H4 (cell line): Measurements from ENCODE around the gene CARD9. TPM values are rescaled to one million over a fixed set of nuclear protein-coding genes. Genes with fewer than 3 reads are reported as not detected.
"Not testable (repeated sequence)": the region's sequence is repeated elsewhere in the genome, so short reads cannot be mapped to it uniquely, and the experiment has no call there.

ENCODE experiments used
- DNase-seq: peaks from one replicate; pipeline ENCODE4 v3.0.0-alpha.2; 2015; ENCODE audit warnings: low spot score
- total RNA-seq: library from RNA; depleted of rRNA; stranded (reverse); fragments of >200 nt; shearing (Covaris generic); gene quantifications from 2 replicates; pipeline ENCODE4 v1.2.3, GENCODE V29; 2014

CARD9 gene
- total RNA-seq, 1 experiment from 2014 or later, result 0.17 TPM

DNA sequence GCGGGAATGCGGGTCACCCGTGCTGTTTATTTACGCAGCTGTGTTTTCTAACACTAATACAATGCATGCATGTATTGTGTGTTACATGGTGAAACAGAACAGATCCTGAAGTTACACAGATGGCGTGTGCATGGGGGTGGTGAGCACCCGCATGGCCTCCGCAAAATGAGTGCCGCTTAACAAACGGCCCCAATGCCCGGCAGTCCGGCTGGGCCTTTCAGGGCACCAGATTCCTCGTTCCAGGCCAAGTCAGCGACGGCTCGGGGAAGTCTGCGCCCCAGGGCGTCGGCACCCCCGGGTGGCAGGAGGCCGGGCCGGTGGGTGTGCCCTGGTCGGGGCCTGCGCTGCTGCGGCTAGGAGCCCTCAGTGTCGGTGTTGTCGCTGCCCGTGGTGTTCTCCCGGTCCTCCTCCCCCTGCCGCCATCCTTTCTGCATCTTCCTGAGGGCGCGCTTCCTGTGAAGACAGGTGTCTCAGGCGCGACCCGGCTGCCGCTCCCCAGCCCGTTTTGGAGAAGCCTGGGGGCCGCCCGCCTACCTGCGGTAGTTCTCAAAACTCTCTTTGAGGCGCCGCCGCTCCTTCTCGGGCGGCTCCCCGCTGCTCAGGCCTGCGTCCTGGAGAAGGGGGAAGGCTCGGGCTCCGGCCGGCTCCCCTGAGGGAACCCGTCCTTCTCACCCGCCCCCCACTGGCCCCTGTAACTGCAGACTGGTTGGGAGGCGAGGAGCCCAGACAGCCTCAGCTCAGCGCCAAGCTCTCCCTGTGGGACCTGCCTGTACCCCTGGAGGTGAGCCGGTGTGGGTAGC, 9.3 kb downstream of the CARD9 start:
- no peak for DNase-seq

DNA sequence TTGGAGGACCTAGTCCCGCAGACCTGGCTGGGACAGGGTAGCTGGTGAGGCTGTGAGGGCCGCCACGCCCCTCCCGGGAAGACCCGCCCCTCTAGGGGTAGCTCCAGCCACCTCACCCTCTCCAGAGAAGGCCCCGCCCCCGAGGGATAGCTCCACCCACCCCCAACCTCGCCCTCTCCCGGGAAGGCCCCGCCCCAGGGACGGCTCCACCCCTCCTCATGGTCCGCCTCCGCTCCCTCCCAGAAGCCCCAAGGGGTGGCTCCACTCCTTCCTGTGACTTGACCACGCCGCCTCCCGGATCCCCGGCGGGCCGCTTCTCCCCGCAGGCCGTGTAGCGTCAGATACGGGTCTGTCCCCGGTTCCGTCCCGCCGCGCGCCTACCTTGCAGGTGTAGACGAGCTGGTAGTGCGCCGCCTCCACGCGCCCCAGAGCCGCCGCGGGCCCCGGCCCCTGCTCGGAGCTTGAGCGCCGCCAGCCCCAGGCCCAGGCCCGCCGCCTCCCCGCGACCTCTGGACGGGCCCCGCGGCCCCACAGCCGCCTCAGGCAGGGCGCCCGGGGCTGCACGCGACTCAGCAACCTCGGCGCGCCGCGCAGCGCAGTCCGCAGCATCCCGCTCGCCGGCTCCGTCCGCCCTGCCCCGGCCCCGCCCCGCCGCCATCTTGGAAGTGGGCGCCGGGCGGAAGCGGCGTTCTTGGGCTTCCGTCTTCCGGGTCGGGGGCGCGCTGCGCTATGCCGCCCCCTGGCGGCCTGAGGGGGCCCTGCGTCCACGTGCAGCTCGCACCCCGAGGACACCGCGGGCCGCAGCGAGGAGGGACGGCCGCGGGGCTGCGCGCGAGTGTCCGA, 10.1 kb downstream of the CARD9 start, which contains the start of gene DNLZ:
TSS of gene DNLZ (minus strand) at position 639 of the 843 bp plus-strand sequence. CDS start at position 609, 30 bp downstream.
- DNase-seq, result peak; percentile 84

DNA sequence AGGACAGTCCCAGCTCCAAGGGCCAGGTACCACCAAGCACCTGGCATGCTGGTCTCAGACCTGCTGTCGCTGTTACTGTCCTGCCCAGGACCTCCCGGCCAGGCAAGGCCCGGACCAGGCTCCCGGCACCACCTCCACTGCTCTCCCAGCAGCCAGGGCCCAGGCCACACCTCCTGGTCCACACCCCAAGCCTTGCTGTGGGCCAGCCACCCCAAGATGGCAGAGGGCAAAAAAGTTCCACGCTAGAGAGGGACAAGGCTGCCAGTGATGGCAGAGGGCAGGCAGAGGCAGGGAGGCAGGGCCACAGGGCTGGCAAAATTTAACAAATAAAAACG, 11.1 kb downstream of the CARD9 start:
- no peak for DNase-seq

DNA sequence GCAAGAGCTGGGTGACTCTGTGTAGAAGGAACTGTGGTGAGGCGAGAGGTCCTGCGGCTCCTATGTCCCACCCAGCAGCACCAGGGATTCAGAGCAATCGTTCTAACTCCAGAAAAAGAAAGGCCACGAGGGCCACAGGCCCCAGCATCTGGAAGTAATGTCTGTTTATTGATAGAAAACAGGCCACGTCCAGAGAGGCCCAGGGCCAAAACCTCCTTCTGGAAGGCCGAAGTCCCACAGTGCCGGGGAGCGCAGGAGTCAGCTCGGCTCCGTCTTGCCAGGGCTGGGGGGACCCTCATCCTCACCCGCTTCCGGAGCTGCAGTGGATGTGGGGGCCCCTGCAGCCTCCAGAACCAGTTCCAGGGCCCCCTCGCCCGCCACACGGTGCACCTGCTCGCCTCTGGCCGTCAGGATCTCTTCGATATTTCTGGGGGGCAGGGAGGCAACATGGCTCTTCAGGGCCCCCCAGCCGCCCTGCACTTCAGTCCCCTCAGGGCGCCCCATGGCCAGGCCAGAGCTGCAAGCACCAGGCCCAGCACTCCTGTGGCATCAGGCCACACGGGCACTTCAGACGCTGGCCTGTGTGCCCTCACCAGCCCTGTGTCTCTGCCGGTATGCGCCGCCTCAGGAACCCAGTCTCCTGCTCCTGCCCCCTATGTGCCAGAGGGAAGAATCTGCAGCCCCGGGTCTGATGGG, 11.6 kb downstream of the CARD9 start:
- DNase-seq, result no peak

DNA sequence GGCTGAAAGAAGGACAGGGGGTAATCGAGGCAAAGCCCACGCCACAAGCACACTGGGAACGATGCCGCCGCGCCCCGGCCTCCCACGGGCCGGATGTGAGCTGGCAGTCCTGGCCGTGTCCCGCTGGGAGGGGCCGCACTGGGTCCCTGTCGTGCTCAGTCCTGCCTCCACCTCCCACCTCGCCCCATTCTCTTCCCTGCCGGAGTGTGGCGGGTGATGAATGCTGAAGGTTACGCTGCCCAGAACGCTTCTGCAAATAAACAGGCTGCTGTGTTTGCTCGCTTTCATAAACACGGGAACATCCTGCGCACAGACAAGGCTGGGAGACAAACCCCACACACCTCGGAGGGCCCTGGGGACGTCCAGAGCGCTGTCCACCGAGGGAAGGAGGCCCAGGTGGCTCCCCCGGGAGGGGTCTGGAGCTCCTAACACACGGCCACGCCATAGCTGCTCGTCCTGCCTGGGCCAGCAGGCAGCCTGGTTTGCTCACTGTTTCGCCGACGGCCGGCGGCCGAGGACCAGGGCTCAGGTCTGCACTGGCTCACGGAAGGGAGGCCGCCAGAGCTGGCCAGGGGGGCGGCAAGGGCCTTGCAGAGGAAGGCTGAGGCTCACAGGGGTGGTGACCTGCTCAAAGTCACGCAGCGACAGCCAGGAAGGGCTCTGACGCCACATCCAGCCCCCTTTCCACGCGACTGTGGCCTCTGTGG, 12.3 kb downstream of the CARD9 start:
- no peak for DNase-seq

DNA sequence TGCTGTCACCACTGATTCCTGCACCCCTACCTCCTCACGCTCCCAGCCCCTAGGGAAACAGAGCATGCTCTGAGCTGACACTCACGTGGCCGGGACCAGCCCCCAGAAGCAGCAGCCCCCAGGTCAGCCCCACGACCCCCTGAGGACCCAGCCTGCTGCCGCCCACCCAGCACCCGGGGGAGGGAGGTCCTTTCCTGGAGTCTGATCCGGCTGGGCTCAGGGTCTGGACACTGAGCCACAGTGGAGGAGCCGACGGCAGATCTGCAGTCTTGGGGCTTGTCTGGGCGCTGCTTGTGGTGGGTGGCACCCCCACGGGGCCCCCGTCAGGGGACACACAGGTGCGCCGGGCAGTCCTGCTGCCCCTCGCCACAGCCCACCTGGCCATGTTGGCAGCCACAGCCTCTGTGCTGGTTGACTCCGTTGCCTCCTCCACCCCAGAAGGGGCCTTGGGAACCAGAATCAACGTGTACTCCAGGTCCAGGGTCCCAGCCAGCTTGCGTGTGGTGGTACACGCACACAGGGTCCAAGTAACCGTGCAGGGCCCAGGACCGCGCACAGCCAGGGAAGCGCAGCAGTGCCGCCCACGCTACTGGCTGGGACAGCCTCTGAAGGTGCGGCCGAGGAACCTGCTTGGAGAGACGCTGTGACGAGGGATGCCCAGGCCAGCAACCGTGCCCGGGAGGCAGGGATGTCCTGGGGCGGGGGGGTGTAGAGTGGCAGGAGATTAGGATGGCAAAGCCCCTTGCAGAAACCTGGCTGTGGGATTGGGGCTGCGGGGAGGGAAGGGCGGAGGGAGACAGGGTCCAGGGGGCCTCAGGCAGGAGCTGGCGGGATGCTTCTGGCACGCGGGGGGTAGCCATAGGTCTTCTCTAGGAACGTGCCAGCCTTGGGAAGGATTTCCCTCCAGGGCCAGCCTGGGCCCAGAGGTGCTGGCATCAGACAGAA, 13.4 kb downstream of the CARD9 start:
- no peak for DNase-seq

DNA sequence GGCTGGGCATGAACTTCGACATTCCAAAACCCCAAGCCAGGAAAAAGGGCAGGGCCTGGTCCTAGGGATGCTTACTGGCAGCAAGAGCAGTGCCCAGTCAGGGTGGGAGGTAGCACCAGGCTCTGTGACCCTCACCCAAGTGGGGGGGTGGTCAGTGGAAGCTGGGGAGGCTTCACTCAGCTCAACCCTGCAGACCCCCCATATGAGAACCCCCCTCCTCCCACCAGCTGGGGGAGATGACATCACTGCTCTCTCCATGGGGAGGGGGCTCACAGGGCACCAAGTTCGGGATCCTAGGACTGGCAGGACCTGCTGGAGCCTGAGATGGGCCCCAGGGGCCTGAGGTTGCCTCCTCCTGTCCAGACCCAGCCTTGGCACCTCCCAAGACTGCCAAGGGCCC, 14.6 kb downstream of the CARD9 start:
- DNase-seq, result no peak

DNA sequence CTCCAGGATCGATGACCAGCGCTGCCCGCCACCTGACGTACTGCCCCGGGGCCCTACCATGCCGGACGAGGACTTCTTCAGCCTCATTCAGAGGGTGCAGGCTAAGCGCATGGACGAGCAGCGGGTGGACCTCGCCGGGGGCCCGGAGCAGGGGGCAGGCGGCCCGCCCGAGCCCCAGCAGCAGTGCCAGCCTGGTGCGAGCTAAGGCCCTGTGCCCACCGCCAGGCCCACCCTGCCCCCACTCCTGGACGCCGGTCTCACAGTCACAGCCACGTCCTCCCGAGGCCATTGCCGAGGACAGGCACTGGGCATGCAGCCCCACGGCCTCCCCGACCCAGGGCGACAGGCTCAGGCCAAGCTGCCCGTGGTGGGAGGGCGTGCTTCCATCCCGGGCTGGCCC, 15.5 kb downstream of the CARD9 start:
- no peak for DNase-seq

DNA sequence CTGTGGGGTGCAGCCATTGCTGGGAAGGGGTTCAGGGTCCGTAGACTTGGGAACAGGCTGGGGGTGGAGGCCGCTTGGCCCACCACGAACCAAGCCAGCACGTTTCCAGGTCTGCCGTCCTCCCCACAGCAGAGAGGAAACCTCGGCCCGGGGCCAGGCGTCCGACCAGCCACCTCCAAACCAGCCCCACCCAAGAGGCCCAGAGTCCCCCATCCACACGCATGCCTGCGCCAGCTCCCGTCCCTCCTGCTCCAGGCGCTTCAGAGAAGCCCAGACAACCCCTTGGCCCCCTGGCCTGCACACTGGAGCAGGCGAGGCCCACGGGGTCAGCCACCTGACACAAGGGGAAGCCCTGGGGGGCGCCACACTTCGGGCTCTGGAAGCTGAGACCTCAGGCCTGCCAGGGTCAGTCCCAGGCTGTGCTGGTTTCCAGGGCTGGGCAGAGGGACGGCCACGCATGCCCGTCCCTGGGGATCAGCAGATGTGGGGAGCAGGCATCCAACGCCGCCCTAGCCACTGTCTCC, 16.2 kb downstream of the CARD9 start:
- DNase-seq, result no peak

DNA sequence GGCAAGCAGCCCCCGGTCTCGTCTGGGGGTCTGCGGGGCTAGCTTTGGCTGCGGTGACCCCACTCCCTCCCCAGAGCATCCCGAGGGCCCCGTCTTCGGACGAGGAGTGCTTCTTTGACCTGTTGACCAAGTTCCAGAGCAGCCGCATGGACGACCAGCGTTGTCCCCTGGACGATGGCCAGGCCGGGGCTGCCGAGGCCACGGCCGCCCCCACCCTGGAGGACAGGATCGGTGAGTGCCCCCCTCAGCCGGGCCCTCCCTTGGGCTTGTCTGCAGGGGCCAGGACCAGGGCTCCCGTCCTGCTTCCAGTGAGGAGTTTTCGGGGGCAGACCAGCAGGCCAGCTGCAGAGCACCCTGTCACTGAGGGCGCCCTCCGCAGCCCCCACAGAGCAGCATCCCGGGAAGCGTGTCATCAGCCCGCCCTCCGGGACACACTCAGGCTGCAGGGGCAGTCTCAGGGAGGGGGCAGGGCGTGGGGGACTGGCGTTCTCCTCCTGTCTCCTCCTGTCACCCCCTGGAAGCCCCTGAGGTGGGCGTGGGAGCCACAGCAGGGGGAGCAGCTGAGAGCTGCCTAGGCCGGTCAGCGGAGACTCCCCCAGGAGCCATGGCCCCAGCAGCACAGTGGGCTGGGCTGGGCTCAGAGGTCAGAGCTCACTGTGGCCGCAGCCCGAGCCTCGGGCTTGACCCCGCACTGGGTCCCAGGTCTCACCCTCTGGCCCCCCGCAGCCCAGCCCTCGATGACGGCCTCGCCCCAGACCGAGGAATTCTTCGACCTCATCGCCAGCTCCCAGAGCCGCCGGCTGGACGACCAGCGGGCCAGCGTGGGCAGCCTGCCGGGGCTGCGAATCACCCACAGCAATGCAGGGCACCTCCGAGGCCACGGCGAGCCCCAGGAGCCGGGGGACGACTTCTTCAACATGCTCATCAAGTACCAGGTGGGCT, 17.6 kb downstream of the CARD9 start:
- DNase-seq, result no peak

DNA sequence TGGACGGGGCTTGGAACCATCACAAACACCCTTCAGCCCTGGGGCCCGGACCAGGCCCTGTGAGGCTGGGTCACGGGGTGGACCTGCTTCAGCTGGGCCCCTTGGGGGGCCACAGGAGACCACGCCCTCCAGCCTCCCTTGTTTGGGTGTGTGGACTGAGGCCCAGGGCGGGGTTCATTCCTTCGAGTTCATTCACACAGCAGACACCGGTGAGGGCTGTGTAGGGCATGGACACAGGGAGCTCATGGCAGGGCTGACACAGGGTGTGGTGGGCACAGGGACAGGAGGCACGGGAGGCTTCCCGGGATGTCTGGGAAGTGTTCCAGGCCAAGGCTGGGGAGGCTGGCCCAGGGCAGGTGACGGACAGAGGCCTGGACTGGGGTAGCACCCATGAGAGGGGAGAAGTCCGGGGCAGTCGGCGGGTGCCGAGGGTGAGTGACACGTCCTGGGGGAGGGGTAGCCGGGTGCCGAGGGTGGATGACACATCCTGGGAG, 18.8 kb downstream of the CARD9 start:
- DNase-seq, result peak; percentile 21

DNA sequence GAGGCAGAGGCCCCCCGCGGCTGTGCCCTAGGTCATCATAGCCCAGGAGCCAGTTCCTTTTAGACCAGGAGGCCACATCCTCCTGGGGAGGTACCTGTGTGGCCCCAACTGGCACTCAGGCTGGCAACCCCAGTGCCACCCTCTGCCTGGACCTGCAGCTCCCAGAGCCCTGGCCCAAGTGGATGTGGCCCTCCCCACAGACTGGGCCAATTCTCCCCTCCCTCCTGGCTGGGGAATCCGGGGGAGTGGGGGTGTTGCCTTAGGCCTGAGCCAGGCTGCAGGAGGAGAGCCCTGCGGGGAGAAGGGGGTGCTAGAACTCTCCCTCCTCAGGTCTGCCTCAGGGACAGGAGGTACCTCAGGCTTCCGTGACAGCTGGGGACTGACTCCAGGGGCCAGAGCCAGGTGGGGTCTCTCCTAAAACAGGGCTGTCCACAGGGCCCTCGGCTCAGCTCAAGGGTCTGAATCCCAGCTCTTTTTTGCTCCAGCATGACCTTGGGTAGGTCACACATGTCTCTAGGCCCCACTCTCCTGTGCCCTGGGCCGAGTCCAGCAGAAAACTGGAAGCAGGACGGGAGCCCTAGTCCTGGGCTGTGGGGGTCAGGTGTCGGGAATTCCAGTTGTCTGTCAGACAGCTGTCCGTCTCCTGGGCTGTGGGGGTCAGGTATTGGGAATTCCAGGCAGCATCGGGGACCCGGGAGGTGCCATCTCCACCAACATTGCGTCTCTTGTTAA, 19.5 kb downstream of the CARD9 start:
- DNase-seq, result no peak

DNA sequence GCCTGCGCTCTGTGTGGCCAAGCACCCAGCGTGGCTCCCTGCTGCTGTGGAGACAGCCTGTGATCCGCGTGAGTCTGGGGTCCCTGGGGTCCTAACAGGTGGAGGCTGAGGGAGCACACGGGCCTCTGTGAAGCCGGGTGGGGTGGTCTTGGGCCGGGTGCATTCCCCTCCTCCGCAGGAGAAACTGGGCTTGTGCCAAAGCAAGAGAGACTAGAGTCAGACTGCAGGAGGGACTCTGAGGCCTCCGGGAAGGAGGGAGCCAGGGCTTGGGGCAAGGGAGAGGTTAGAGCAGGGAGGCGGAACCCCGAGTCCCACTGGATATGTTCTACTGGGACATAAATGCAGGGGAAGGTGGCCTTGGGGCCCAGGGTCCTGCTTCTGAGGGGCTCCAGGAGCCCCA, 20.4 kb downstream of the CARD9 start:
- no peak for DNase-seq

DNA sequence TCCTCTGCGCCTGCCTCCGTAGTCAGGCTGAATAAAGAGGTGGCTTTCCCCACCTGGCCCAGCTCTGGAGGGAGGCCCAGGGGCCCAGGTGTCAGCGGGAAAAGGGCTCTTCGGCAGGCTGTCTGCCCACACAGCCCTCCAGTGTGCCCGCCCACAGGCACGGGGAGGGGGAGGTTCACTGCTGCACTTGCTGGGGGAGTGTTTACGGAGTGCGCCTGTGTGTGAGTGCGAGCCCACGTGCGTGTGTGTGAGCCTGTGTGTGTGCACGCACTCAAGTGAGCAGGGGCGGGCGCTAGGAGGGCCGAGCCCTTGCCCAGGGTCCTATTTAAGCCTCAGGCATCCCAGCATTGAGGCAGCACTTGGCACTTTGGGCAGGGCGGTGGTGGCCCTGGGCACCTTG, 20.8 kb downstream of the CARD9 start:
- no peak for DNase-seq

DNA sequence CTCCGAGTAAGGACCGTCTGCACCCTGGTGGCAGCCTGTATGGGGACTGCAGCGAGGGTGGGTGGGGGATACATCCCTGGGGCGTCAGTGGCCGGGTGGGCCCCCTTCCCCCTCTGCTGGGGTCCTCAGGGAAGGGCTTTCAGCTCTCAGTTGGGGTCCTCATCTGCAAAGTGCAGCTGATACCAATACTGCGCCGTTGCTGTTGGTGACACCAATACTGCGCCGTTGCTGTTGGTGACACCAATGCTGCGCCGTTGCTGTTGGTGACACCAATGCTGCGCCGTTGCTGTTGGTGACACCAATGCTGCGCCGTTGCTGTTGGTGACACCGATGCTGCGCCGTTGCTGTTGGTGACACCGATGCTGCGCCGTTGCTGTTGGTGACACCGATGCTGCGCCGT, 21.6 kb downstream of the CARD9 start:
- not testable (repeated sequence) for DNase-seq

DNA sequence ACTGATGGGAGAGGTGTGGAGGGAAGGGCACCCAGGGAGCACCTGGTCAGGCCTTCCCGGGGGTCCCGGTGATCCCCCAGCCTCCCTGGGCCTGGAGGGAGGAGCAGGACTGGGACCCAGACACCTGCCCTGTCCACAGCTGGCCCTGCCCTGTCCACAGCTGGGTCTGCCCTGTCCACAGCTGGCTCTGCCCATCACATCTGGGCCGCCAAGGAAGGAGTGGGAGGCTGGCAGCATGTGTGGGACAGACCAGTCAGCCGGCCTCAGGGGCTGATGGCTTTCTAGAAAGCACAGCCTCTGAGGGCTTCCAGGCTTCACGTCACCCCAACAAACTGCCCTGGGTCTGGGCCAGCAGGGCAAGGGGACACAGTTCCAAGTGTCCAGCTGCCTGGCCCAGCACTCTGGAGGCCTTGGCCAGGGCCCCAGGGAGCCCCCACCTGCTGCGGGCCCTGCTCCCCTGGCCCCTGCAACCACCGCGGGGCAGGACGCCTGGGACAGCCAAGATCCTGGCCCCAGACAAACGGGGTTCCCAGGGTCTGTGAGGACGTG, 22.1 kb downstream of the CARD9 start:
- DNase-seq, result no peak

DNA sequence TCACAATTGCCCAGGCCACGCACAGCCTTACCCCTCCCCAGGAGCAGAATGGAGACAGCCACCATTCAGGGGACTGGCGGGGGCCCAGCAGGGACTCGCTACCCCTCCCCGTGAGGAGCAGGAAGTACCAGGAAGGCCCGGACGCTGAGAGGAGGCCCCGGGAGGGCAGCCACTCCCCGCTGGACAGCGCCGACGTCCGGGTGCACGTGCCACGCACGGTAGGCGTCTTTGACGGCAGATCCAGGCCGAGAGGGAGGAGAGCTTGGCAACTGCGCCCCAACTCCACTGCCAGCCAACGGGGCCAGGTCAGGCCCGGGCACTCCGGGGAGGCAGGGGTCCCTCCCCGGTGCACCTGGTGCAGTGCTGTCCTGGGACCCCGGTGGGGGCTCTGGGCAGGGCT, 23.9 kb downstream of the CARD9 start:
- no peak for DNase-seq

DNA sequence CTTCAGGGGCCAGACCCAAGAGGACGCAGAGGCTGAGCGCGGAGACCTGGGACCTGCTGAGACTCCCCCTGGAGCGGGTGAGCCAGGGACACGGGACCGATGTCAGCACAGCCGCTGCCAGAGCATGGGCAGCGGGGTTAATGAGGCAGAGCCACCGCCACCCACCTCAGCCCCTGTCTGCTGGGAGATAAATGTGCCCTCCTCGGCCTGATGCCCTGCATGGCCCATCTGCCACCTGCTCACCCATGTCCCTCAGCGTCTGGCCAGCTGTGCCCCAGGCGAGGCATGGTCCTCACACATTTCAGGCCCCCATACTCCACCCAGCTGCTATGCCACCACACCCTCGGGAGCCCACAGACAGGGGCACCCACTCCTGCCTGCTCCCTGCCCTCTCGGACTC, 24.8 kb downstream of the CARD9 start:
- no peak for DNase-seq
